ENCODE measurements around the gene MOAP1.
"Not testable (repeated sequence)": the region's sequence is repeated elsewhere in the genome, so short reads cannot be mapped to it uniquely, and the experiment has no call there.

MOAP1 gene

GRCh38 chr14:93142854-93143652, 41.6 kb downstream of the MOAP1 start:
- DNase-seq: no peak

GRCh38 chr14:93137864-93138263, 46.8 kb downstream of the MOAP1 start:
- DNase-seq: no peak

DNA sequence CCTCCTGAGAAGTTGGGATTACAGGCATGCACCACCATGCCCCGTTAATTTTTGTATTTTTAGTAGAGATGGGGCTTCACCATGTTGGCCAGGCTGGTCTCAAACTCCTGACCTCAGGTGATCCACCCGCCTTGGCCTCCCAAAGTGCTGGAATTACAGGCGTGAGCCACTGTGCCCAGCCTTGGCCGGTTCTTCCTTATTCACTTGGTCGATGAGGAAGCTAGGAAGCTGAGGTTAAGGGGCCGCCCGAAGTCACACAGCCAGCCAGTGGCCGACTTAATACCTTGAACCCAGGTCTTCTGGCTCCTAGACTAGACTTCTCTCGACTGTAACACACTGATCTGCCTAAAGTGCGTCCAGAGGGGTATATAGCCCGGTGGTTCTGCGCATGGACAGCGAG, 48.2 kb downstream of the MOAP1 start:
- DNase-seq: not testable (repeated sequence)

GRCh38 chr14:93136009-93136408, 48.7 kb downstream of the MOAP1 start:
- DNase-seq: no peak

DNA sequence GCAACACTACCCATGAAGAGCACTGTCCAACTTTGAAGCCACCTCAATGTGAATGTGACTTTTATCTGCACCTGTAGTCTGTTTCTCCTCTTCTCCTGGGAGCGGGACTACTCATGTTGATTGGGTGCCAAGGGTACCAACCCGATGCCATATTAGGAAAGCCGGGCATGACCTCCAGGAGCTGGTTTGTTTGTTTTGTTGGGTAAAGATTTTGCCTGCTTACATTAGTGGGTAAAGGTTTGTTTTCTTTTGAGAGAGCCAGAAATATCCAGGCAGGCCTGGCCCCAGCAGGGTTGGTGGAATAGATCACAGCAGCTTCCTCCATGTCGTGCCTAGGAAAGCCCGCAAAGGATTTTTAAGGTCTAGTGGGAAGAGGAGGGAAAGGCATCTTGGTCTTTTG, 49.3 kb downstream of the MOAP1 start:
- DNase-seq: no peak

DNA sequence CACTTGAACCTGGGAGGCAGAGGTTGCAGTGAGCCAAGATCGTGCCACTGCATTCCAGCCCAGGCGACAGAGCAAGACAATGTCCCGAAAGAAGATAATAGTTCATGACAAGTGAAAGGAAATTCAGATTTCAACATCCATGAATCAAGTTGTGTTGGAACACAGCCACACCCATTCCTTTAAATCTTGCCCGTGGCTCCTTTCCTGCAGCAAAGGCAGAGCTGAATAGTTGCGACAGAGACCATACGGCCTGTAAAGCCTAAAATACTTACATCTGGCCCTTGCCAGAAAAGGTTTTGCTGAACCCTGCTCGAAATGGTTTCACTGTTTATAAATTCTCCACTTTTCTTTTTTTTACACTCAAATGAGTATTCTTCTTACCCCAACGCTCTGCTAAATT, 51.2 kb downstream of the MOAP1 start:
- DNase-seq: peak; percentile 29

- DNase-seq: peak; percentile 26
Observed at GRCh38 chr14:93132472-93133065, 52.1 kb downstream of the MOAP1 start.

Data from fibroblast of skin of scalp (primary cell).